ENCODE results near the gene KIF1B. TPM values are rescaled to one million over a fixed set of nuclear protein-coding genes. Genes with fewer than 3 reads are reported as not detected.

KIF1B gene
- total and polyA plus RNA-seq, 9 donors: 11.5 to 44.2 (median 37.2) TPM

DNA sequence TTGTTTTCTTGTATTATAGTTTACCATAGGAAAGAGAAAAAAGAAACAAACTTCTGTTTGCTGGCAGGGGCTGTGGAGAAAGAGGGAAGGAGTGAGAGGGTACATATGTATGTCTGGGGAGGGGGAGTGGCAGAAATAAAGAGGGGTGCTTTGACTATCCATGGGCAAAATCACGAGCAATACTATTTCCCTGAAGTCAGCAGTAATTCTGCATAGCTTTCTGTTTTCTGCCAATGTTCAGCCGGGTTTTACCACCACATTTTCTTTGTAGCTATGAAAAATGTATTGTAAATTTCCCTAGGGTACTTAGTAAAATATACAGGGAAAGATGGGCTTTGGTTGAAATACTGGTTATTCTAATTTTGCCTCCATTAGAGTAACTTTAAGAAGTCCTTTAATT, 143.3 kb downstream of the KIF1B start:
- Histone ChIP-seq H3K4me1 (ENCODE audit: insufficient read depth) (no peaks in the 10 kb centered on the region), H3K27me3 (no peaks in the 10 kb centered on the region), H3K27ac (peak overlapping the region in 1 of 2 donors; percentile 11), H3K9me3 (no peaks in the 10 kb centered on the region), H3K4me3 (no peak overlapping the region), H3K36me3 (no peaks in the 10 kb centered on the region)
- WGBS, 3 donors: 18 to 24% (median 19%) methylated on average over 2 of the region's 2 CpGs
- TF ChIP-seq POLR2A (IDR thresholded peaks at IDR 0.05) (no peak), CTCF (IDR thresholded peaks at IDR 0.05) (no peak), EP300 (IDR thresholded peaks at IDR 0.05) (no peak)
- intact Hi-C loops (cut with DNase I): no loop called here
- no peak for DNase-seq

GRCh38 chr1:10360045-10360444, 149.7 kb downstream of the KIF1B start:
- Histone ChIP-seq H3K27me3 (no peaks in the 10 kb centered on the region), H3K9me3 (no peaks in the 10 kb centered on the region), H3K4me3 (no peak overlapping the region), H3K27ac (no peak overlapping the region), H3K4me1 (ENCODE audit: insufficient read depth) (no peaks in the 10 kb centered on the region), H3K36me3 (no peaks in the 10 kb centered on the region)
- intact Hi-C loops (cut with DNase I): no loop called here
- DNase-seq: no peak
- 92 to 97% (median 93%) methylated on average over 1 of the region's 1 CpG for WGBS, 3 donors
- TF ChIP-seq POLR2A (IDR thresholded peaks at IDR 0.05) (no peak), EP300 (IDR thresholded peaks at IDR 0.05) (no peak), CTCF (IDR thresholded peaks at IDR 0.05) (no peak)

DNA sequence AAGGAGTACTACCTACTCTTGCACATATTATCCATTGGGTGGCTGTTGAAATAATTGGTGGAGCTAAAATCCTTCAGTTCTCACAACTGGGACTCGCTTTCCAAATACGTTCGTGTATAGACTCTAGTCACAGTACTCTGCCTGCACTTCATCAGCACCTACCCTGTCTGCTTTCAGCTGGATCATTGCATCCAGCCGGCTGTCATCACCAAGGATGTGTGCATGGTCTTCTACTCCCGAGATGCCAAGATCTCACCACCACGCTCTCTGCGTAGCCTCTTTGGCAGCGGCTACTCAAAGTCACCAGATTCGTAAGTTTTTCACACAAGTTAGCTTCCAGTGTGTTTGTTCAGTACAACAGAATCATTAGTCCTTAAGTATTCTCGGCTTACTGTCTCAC, 151.1 kb downstream of the KIF1B start:
- DNase-seq: no peak
- Histone ChIP-seq H3K36me3 (no peaks in the 10 kb centered on the region), H3K27ac (no peak overlapping the region), H3K4me1 (ENCODE audit: insufficient read depth) (no peaks in the 10 kb centered on the region), H3K27me3 (no peaks in the 10 kb centered on the region), H3K4me3 (no peak overlapping the region), H3K9me3 (no peaks in the 10 kb centered on the region)
- intact Hi-C loops (cut with DNase I): no loop called here
- 94 to 97% (median 94%) methylated on average over 10 of the region's 10 CpGs for WGBS, 3 donors
- TF ChIP-seq EP300 (IDR thresholded peaks at IDR 0.05) (no peak), POLR2A (IDR thresholded peaks at IDR 0.05) (no peak), CTCF (IDR thresholded peaks at IDR 0.05) (no peak)

- DNase-seq: no peak
- WGBS, 3 donors: 75 to 83% (median 82%) methylated on average over 6 of the region's 6 CpGs
- Histone ChIP-seq H3K27me3 (no peaks in the 10 kb centered on the region), H3K27ac (no peak overlapping the region), H3K4me3 (no peak overlapping the region), H3K36me3 (no peaks in the 10 kb centered on the region), H3K9me3 (no peaks in the 10 kb centered on the region), H3K4me1 (ENCODE audit: insufficient read depth) (no peaks in the 10 kb centered on the region)
- intact Hi-C loops (cut with DNase I): no loop called here
- no peak for TF ChIP-seq CTCF (IDR thresholded peaks at IDR 0.05)
- no peak for TF ChIP-seq EP300 (IDR thresholded peaks at IDR 0.05)
- TF ChIP-seq POLR2A (IDR thresholded peaks at IDR 0.05): no peak
Observed at GRCh38 chr1:10368194-10368593, 157.8 kb downstream of the KIF1B start.
